Liver (tissue), 9 donors: Measurements from ENCODE around the gene TMEM217. TPM values are rescaled to one million over a fixed set of nuclear protein-coding genes. Genes with fewer than 3 reads are reported as not detected.
A peak's percentile ranks its signal among the peaks of the same experiment; 100 is the strongest.

Source experiments
- DNase-seq: peaks from one replicate; pipeline ENCODE4 v3.0.0-alpha.2; 2017; ENCODE audit warnings: low spot score
- H3K27ac ChIP-seq, 2 donors: one replicate each; pipeline ENCODE4 v1.7.0; 2013; ENCODE audit warnings: inconsistent platforms in 2 of 2, low read length in 2 of 2, control low read depth in 1 of 2, low read depth in 1 of 2, mild to moderate bottlenecking in 1 of 2
- H3K27me3 ChIP-seq, 4 donors: one replicate each; pipeline versions ENCODE4 v1.6.1 to v1.7.0; 2013; ENCODE audit warnings: low read length in 3 of 4, inconsistent platforms in 1 of 4, mild to moderate bottlenecking in 1 of 4, moderate library complexity in 1 of 4; ENCODE audit not compliant: control insufficient read depth in 4 of 4, insufficient read depth in 4 of 4
- H3K36me3 ChIP-seq, 4 donors: one replicate each; pipeline versions ENCODE4 v1.6.1 to v1.7.0; 2013; ENCODE audit warnings: low read length in 3 of 4, mild to moderate bottlenecking in 3 of 4, low read depth in 1 of 4, moderate library complexity in 1 of 4; ENCODE audit not compliant: control insufficient read depth in 4 of 4, insufficient read depth in 3 of 4
- H3K4me1 ChIP-seq, 4 donors: one replicate each; pipeline versions ENCODE4 v1.6.1 to v1.7.0; 2013; ENCODE audit warnings: low read length in 3 of 4, mild to moderate bottlenecking in 3 of 4, moderate library complexity in 1 of 4; ENCODE audit not compliant: control insufficient read depth in 4 of 4, insufficient read depth in 4 of 4
- H3K4me3 ChIP-seq, 3 donors: one replicate each; pipeline versions ENCODE4 v1.6.1 to v1.7.0; 2013; ENCODE audit warnings: low read length in 3 of 3, control low read depth in 1 of 3, low read depth in 1 of 3, mild to moderate bottlenecking in 1 of 3
- H3K9ac ChIP-seq, 2 donors: one replicate each; pipeline ENCODE4 v1.7.0; 2013; ENCODE audit warnings: low read length in 2 of 2, mild to moderate bottlenecking in 2 of 2, moderate library complexity in 2 of 2, control low read depth in 1 of 2, low read depth in 1 of 2
- H3K9me3 ChIP-seq, 4 donors: one replicate each; pipeline versions ENCODE4 v1.6.1 to v1.7.0; 2013; ENCODE audit warnings: low read length in 3 of 4; ENCODE audit not compliant: control insufficient read depth in 4 of 4
- ATF3 ChIP-seq: IDR thresholded peaks from 2 replicates; pipeline ENCODE4 v1.6.1; 2016; ENCODE audit warnings: antibody characterized with exemption
- CTCF ChIP-seq: fragments of 150-350 bp; IDR thresholded peaks from 2 replicates; pipeline ENCODE4 v1.5.1; 2017; ENCODE audit warnings: improper control_type of control experiment, low read depth, low read length; ENCODE audit not compliant: missing input control
- EGR1 ChIP-seq, 2 donors: IDR thresholded peaks; 2 replicates each; pipeline ENCODE4 v1.6.1; 2016 to 2018; ENCODE audit warnings: antibody characterized with exemption in 2 of 2, low read depth in 2 of 2
- FOXA1 ChIP-seq: IDR thresholded peaks from 2 replicates; pipeline ENCODE4 v1.6.1; 2016; ENCODE audit warnings: antibody characterized with exemption
- FOXA2 ChIP-seq: IDR thresholded peaks from 2 replicates; pipeline ENCODE4 v1.6.1; 2016; ENCODE audit warnings: antibody characterized with exemption
- GABPA ChIP-seq, 2 donors: IDR thresholded peaks in 1 of 2; conservative IDR thresholded peaks in 1 of 2; 2 replicates each; pipeline ENCODE4 v1.6.1; 2016; ENCODE audit warnings: antibody characterized with exemption in 2 of 2, mild to moderate bottlenecking in 1 of 2, moderate library complexity in 1 of 2
- HNF4A ChIP-seq, 2 donors: conservative IDR thresholded peaks; 2 replicates each; pipeline ENCODE4 v1.6.1; 2016; ENCODE audit warnings: antibody characterized with exemption in 2 of 2, mild to moderate bottlenecking in 2 of 2
- HNF4G ChIP-seq: IDR thresholded peaks from 2 replicates; pipeline ENCODE4 v1.6.1; 2016; ENCODE audit warnings: antibody characterized with exemption
- JUND ChIP-seq, 2 donors: IDR thresholded peaks; 2 replicates each; pipeline ENCODE4 v1.6.1; 2016; ENCODE audit warnings: antibody characterized with exemption in 2 of 2
- MAX ChIP-seq: IDR thresholded peaks from 2 replicates; pipeline ENCODE4 v1.6.1; 2016; ENCODE audit warnings: antibody characterized with exemption
- NR2F2 ChIP-seq: IDR thresholded peaks from 2 replicates; pipeline ENCODE4 v1.6.1; 2016; ENCODE audit warnings: antibody characterized with exemption
- RAD21 ChIP-seq, 2 donors: IDR thresholded peaks; 2 replicates each; pipeline ENCODE4 v1.6.1; 2016; ENCODE audit warnings: antibody characterized with exemption in 2 of 2, mild to moderate bottlenecking in 2 of 2
- REST ChIP-seq: IDR thresholded peaks from 2 replicates; pipeline ENCODE4 v1.6.1; 2016; ENCODE audit warnings: antibody characterized with exemption, mild to moderate bottlenecking
- RXRA ChIP-seq, 2 donors: IDR thresholded peaks; 2 replicates each; pipeline ENCODE4 v1.6.1; 2017 to 2018; ENCODE audit warnings: antibody characterized with exemption in 2 of 2, mild to moderate bottlenecking in 1 of 2
- SP1 ChIP-seq: IDR thresholded peaks from 2 replicates; pipeline ENCODE4 v1.6.1; 2018; ENCODE audit warnings: antibody characterized with exemption, mild to moderate bottlenecking
- TAF1 ChIP-seq: conservative IDR thresholded peaks from 2 replicates; pipeline ENCODE4 v1.6.1; 2016; ENCODE audit warnings: antibody characterized with exemption, mild to moderate bottlenecking
- YY1 ChIP-seq: IDR thresholded peaks from 2 replicates; pipeline ENCODE4 v1.6.1; 2016; ENCODE audit warnings: antibody characterized with exemption, mild to moderate bottlenecking
- ZBTB33 ChIP-seq: IDR thresholded peaks from 2 replicates; pipeline ENCODE4 v1.6.1; 2016; ENCODE audit warnings: antibody characterized with exemption
- WGBS: extraction: QIAGEN DNeasy Blood & Tissue Kit; methylation state at CpG from one replicate; pipeline ENCODE4 v1.1.7; 2013; 5-methylcytosine and 5-hydroxymethylcytosine counted together
- polyA plus RNA-seq, 2 donors: library from polyadenylated mRNA; stranded (reverse) in 1 of 2; unstranded in 1 of 2; fragments of 200-250 nt in 1 of 2; fragments of >200 nt in 1 of 2; fragmentation: Nextera tagmentation in 1 of 2; extraction: Ambion mirVana in 1 of 2; gene quantifications; one replicate each; pipeline versions ENCODE4 v1.2.1 to v1.2.3, GENCODE V29; 2013 to 2015
- total RNA-seq, 2 donors: library from RNA; depleted of rRNA; stranded (reverse); fragments of >200 nt; gene quantifications; one replicate each; pipeline ENCODE4 v1.2.3, GENCODE V29; 2014
- donor health status: healthy.
- donor health status: healthy.
- donor health status: healthy.
- donor health status: healthy.
- donor health status: healthy.

The TMEM217 gene
- total and polyA plus RNA-seq, 4 donors = 0.39 to 3.2 (median 0.62) TPM

GRCh38 chr6:37277001-37277409 lies 19.1 kb upstream of the TMEM217 start:
- no peaks in the 10 kb centered on the region for H3K27me3 ChIP-seq
- H3K9me3 ChIP-seq = no peaks in the 10 kb centered on the region
- no peak for DNase-seq
- peak; percentile 38 to 60 for TF ChIP-seq HNF4A (conservative IDR thresholded peaks at IDR 0.05)
- TF ChIP-seq FOXA1 = no peak
- peak; percentile 20 to 56 for TF ChIP-seq RXRA (IDR thresholded peaks at IDR 0.05)
- peak; percentile 17 for TF ChIP-seq YY1
- peak in 1 of 2 donors; percentile 31 for TF ChIP-seq JUND (IDR thresholded peaks at IDR 0.05)
- no peak overlapping the region for H3K9ac ChIP-seq
- peaks cover 7 to 29% (median 28%) of the 10 kb centered on the region in 4 donors for H3K4me1 ChIP-seq
- no peak overlapping the region for H3K27ac ChIP-seq
- H3K4me3 ChIP-seq = no peak overlapping the region
- 45% methylated on average over 6 of the region's 6 CpGs for WGBS
- no peaks in the 10 kb centered on the region for H3K36me3 ChIP-seq

- H3K4me1 ChIP-seq = peaks cover 4 to 28% (median 26%) of the 10 kb centered on the region in 4 donors
- 98% methylated on average over 1 of the region's 1 CpG for WGBS
- no peak overlapping the region for H3K4me3 ChIP-seq
- H3K9ac ChIP-seq = no peak overlapping the region
- TF ChIP-seq GABPA (IDR thresholded peaks at IDR 0.05 in 1 of 2, conservative IDR thresholded peaks at IDR 0.05 in 1 of 2) (no peak), CTCF (no peak), NR2F2 (no peak), EGR1 (IDR thresholded peaks at IDR 0.05; ENCODE audit: low read depth in 2 of 2) (no peak), TAF1 (no peak), YY1 (no peak), ATF3 (no peak), FOXA2 (no peak), MAX (no peak), RAD21 (IDR thresholded peaks at IDR 0.05) (no peak), FOXA1 (no peak), ZBTB33 (no peak), HNF4A (conservative IDR thresholded peaks at IDR 0.05) (no peak), SP1 (no peak), RXRA (IDR thresholded peaks at IDR 0.05) (no peak), HNF4G (no peak), JUND (IDR thresholded peaks at IDR 0.05) (no peak), REST (no peak)
- no peaks in the 10 kb centered on the region for H3K9me3 ChIP-seq
- peaks cover 0 to 4% (median 3%) of the 10 kb centered on the region in 4 donors for H3K36me3 ChIP-seq
- no peaks in the 10 kb centered on the region for H3K27me3 ChIP-seq
- no peak for DNase-seq
- H3K27ac ChIP-seq = no peak overlapping the region
These were observed 17.4 kb upstream of the TMEM217 start for GRCh38 chr6:37275350-37275749.
